Measurements from ENCODE around the gene ZFP36L1. TPM values are rescaled to one million over a fixed set of nuclear protein-coding genes. Genes with fewer than 3 reads are reported as not detected.

ZFP36L1 gene
- total RNA-seq, 1 experiment from 2014 or later: 304 TPM

- Histone ChIP-seq H4K20me1 (ENCODE audit: insufficient read depth) (no peaks in the 10 kb centered on the region), H3K27ac (ENCODE audit: low read depth, low read length) (no peak overlapping the region), H3K79me2 (ENCODE audit: insufficient read depth, low read length) (no peaks in the 10 kb centered on the region), H3K9me2 (ENCODE audit: insufficient read depth) (no peaks in the 10 kb centered on the region), H3K4me2 (ENCODE audit: low read length) (no peak overlapping the region), H3K9me3 (ENCODE audit: control insufficient read depth in 1 of 2, insufficient read depth in 1 of 2, low read depth in 1 of 2, low read length in 2 of 2) (no peaks in the 10 kb centered on the region), H2AFZ (ENCODE audit: low read depth, low read length, poor library complexity, severe bottlenecking) (no peak overlapping the region), H3K4me3 (replicated peaks in 1 of 2; ENCODE audit: low read depth in 1 of 2, low read length in 2 of 2) (no peak overlapping the region), H3K36me3 (ENCODE audit: control insufficient read depth in 1 of 2, insufficient read depth in 2 of 2, low read length in 2 of 2) (no peaks in the 10 kb centered on the region), H3K27me3 (ENCODE audit: insufficient read depth, low read length) (no peaks in the 10 kb centered on the region), H3K4me1 (ENCODE audit: control insufficient read depth in 1 of 2, insufficient read depth in 2 of 2, low read length in 2 of 2) (peaks cover 5 to 14% of the 10 kb centered on the region in 2 experiments; a peak in 2 of 4 replicates), H3K9ac (ENCODE audit: low read length) (no peak overlapping the region)
- ChIA-PET CTCF (no interaction called here), POLR2A (interaction anchor here (0.6 kb wide), 1 partner anchor 633 kb away, joined by 3 read pairs; no protein-coding TSS in a partner anchor), RAD21 (ENCODE audit: low non-redundant PET in 1 of 2, low total read pairs in 2 of 2, uncharacterized antibody in 2 of 2, unreplicated experiment in 2 of 2) (no interaction called here)
- DNase-seq (ENCODE audit: low read depth, low spot score): no peak
- no peak for ATAC-seq
- intact Hi-C loops (cut with micrococcal nuclease): no loop called here
- TF ChIP-seq ZBTB33 (IDR thresholded peaks at IDR 0.05; ENCODE audit: extremely low read depth, insufficient replicate concordance, low read length): no peak
- TF ChIP-seq MAX (IDR thresholded peaks at IDR 0.05): no peak
- no peak for TF ChIP-seq EGR1 (IDR thresholded peaks at IDR 0.05; ENCODE audit: low read depth)
- no peak for TF ChIP-seq ELF1 (IDR thresholded peaks at IDR 0.05; ENCODE audit: borderline replicate concordance, low read depth)
- no peak for TF ChIP-seq ZNF274 (IDR thresholded peaks at IDR 0.05; ENCODE audit: low read depth, low read length)
- no peak for TF ChIP-seq CTCF (IDR thresholded peaks at IDR 0.05 in 2 of 3, conservative IDR thresholded peaks at IDR 0.05 in 1 of 3; ENCODE audit: borderline replicate concordance in 1 of 3, insufficient read depth in 1 of 3, low read depth in 2 of 3, low read length in 2 of 3)
- no peak for TF ChIP-seq POLR2AphosphoS5 (IDR thresholded peaks at IDR 0.05; ENCODE audit: low read depth, low read length)
- no peak for TF ChIP-seq TCF7L2 (IDR thresholded peaks at IDR 0.05; ENCODE audit: borderline replicate concordance, extremely low read depth, insufficient read depth, insufficient read length)
- TF ChIP-seq SP1 (IDR thresholded peaks at IDR 0.05; ENCODE audit: low read depth): no peak
- no peak for TF ChIP-seq REST (IDR thresholded peaks at IDR 0.05; ENCODE audit: low read depth)
- no peak for TF ChIP-seq SRF (IDR thresholded peaks at IDR 0.05; ENCODE audit: low read depth)
- no peak for TF ChIP-seq EZH2 (IDR thresholded peaks at IDR 0.05)
- TF ChIP-seq ATF3 (IDR thresholded peaks at IDR 0.05): no peak
- TF ChIP-seq EZH2phosphoT487 (IDR thresholded peaks at IDR 0.05; ENCODE audit: borderline replicate concordance): no peak
- no peak for TF ChIP-seq CEBPB (IDR thresholded peaks at IDR 0.05; ENCODE audit: low read depth)
- no peak for TF ChIP-seq RAD21 (IDR thresholded peaks at IDR 0.05; ENCODE audit: low read depth)
- no peak for TF ChIP-seq SIN3A (IDR thresholded peaks at IDR 0.05; ENCODE audit: low read depth)
- no TSS peak for BruUV-seq (replicated peaks)
Observed at GRCh38 chr14:68759017-68759560, 33.8 kb downstream of the ZFP36L1 start.
